OCI-LY7 (cell line): ENCODE data around the gene ZNF750.

Source experiments
- EZH2phosphoT487 ChIP-seq: fragments of 200-600 bp; sonication (generic); IDR thresholded peaks from 2 replicates; pipeline ENCODE4 v1.6.1; 2018; ENCODE audit warnings: low read depth, borderline replicate concordance, mild to moderate bottlenecking, mixed run types, antibody characterized with exemption, low read length, moderate library complexity, mixed read lengths
- TF ChIP-seq, protein P1 (sequence below): fragments of 200-600 bp; sonication (generic); conservative IDR thresholded peaks from 2 replicates; pipeline ENCODE4 v1.5.1; 2014; ENCODE audit warnings: mild to moderate bottlenecking, antibody characterized with exemption, low read length, moderate library complexity, mixed read lengths

- TF ChIP-seq, protein P1, sequence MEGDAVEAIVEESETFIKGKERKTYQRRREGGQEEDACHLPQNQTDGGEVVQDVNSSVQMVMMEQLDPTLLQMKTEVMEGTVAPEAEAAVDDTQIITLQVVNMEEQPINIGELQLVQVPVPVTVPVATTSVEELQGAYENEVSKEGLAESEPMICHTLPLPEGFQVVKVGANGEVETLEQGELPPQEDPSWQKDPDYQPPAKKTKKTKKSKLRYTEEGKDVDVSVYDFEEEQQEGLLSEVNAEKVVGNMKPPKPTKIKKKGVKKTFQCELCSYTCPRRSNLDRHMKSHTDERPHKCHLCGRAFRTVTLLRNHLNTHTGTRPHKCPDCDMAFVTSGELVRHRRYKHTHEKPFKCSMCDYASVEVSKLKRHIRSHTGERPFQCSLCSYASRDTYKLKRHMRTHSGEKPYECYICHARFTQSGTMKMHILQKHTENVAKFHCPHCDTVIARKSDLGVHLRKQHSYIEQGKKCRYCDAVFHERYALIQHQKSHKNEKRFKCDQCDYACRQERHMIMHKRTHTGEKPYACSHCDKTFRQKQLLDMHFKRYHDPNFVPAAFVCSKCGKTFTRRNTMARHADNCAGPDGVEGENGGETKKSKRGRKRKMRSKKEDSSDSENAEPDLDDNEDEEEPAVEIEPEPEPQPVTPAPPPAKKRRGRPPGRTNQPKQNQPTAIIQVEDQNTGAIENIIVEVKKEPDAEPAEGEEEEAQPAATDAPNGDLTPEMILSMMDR = no peak
- no peak for TF ChIP-seq EZH2phosphoT487
Observed at GRCh38 chr17:82848022-82848592, 8.3 kb upstream of the ZNF750 start.
